ENCODE measurements around the gene INAVA.
A peak's percentile ranks its signal among the peaks of the same experiment; 100 is the strongest.

Gene INAVA

GRCh38 chr1:200890818-200891773 lies 3.6 kb upstream of the INAVA start:
- TF ChIP-seq CTCF (IDR thresholded peaks at IDR 0.05; ENCODE audit: low read depth, low read length, missing control alignments): peak; percentile 64
- DNase-seq (ENCODE audit: low read depth): no peak

GRCh38 chr1:200891774-200892157 lies 2.9 kb upstream of the INAVA start:
- in situ Hi-C loops (cut with HindIII; ENCODE audit: low sequenced_read_pairs): no loop called here
- H3K4me3 ChIP-seq (ENCODE audit: low read depth, low read length): peak overlapping the region; percentile 56
- TF ChIP-seq CTCF (IDR thresholded peaks at IDR 0.05; ENCODE audit: low read depth, low read length, missing control alignments): no peak
- DNase-seq (ENCODE audit: low read depth): no peak

More at GRCh38 chr1:200890818-200891773, 3.6 kb upstream of the INAVA start:
- H3K4me3 ChIP-seq (ENCODE audit: low read depth, low read length): peak overlapping the region; percentile 56
- in situ Hi-C loops (cut with HindIII; ENCODE audit: low sequenced_read_pairs): no loop called here

- no peak overlapping the region for H3K4me3 ChIP-seq (ENCODE audit: low read depth, low read length)
- no peak for DNase-seq (ENCODE audit: low read depth)
- TF ChIP-seq CTCF (IDR thresholded peaks at IDR 0.05; ENCODE audit: low read depth, low read length, missing control alignments): no peak
- in situ Hi-C loops (cut with HindIII; ENCODE audit: low sequenced_read_pairs): no loop called here
These were observed 2.2 kb upstream of the INAVA start for GRCh38 chr1:200892546-200892945.

- no peak for DNase-seq (ENCODE audit: low read depth)
- TF ChIP-seq CTCF (IDR thresholded peaks at IDR 0.05; ENCODE audit: low read depth, low read length, missing control alignments): no peak
- in situ Hi-C loops (cut with HindIII; ENCODE audit: low sequenced_read_pairs): no loop called here
- no peak overlapping the region for H3K4me3 ChIP-seq (ENCODE audit: low read depth, low read length)
These were observed 1.7 kb upstream of the INAVA start for GRCh38 chr1:200892958-200893357.

GRCh38 chr1:200893411-200893901 lies 1.2 kb upstream of the INAVA start:
- no peak for DNase-seq (ENCODE audit: low read depth)
- in situ Hi-C loops (cut with HindIII; ENCODE audit: low sequenced_read_pairs): no loop called here
- TF ChIP-seq CTCF (IDR thresholded peaks at IDR 0.05; ENCODE audit: low read depth, low read length, missing control alignments): no peak
- no peak overlapping the region for H3K4me3 ChIP-seq (ENCODE audit: low read depth, low read length)

- DNase-seq (ENCODE audit: low read depth): no peak
- no peak for TF ChIP-seq CTCF (IDR thresholded peaks at IDR 0.05; ENCODE audit: low read depth, low read length, missing control alignments)
- no peak overlapping the region for H3K4me3 ChIP-seq (ENCODE audit: low read depth, low read length)
- in situ Hi-C loops (cut with HindIII; ENCODE audit: low sequenced_read_pairs): no loop called here
These were observed 716 bp downstream of the INAVA start for GRCh38 chr1:200895443-200895789.

All from astrocyte of the cerebellum (primary cell).